Measurements from ENCODE around the gene STRAP.

The STRAP gene

DNA sequence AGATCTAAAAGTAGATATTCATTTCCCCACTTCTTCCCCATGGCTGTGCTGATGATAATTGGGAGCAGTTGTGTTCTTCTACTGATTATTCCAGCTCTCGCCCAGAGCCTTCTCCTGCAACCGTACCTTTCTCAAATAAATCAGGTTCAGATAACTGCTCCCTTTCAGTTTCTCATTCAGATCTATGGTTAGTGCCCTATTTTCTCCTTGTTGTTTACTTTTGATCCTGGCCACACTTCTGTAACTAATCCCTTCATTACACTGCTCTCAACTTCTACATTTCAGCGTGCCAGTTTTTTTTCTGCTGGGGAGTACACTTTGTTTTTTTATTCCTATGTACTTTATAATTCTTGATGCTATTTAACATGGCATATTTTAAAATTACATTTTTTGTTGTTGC lies 2.8 kb upstream of the STRAP start:
- TF ChIP-seq, protein P1, sequence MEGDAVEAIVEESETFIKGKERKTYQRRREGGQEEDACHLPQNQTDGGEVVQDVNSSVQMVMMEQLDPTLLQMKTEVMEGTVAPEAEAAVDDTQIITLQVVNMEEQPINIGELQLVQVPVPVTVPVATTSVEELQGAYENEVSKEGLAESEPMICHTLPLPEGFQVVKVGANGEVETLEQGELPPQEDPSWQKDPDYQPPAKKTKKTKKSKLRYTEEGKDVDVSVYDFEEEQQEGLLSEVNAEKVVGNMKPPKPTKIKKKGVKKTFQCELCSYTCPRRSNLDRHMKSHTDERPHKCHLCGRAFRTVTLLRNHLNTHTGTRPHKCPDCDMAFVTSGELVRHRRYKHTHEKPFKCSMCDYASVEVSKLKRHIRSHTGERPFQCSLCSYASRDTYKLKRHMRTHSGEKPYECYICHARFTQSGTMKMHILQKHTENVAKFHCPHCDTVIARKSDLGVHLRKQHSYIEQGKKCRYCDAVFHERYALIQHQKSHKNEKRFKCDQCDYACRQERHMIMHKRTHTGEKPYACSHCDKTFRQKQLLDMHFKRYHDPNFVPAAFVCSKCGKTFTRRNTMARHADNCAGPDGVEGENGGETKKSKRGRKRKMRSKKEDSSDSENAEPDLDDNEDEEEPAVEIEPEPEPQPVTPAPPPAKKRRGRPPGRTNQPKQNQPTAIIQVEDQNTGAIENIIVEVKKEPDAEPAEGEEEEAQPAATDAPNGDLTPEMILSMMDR (IDR thresholded peaks at IDR 0.05; ENCODE audit: borderline replicate concordance, control extremely low read depth, extremely low read depth, insufficient read depth, missing control alignments) = no peak
- no peak for DNase-seq (ENCODE audit: low spot score)
- in situ Hi-C loops (cut with MboI; ENCODE audit: low sequenced_read_pairs, unreplicated experiment) = no loop called here

DNA sequence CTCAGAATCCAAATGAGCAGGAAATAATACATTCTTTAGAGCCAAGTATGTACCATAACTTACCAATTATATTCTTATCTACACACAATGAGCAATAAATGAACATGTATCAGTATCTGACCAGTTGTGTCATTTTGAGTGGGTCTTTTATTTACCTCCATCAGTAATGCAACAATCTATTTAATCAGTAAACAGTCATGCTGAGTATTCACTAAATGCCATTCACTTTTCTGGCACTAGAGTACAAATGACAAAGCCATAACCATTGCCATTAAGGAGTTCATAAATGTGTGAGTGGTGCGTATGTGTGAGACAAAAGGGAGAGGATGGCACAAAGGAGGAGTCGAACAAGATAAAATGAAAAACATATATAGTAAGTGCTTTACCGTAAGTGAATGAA lies 1.5 kb upstream of the STRAP start:
- no peak for DNase-seq (ENCODE audit: low spot score)
- TF ChIP-seq, protein P1 (IDR thresholded peaks at IDR 0.05; ENCODE audit: borderline replicate concordance, control extremely low read depth, extremely low read depth, insufficient read depth, missing control alignments) = no peak
- in situ Hi-C loops (cut with MboI; ENCODE audit: low sequenced_read_pairs, unreplicated experiment) = no loop called here

DNA sequence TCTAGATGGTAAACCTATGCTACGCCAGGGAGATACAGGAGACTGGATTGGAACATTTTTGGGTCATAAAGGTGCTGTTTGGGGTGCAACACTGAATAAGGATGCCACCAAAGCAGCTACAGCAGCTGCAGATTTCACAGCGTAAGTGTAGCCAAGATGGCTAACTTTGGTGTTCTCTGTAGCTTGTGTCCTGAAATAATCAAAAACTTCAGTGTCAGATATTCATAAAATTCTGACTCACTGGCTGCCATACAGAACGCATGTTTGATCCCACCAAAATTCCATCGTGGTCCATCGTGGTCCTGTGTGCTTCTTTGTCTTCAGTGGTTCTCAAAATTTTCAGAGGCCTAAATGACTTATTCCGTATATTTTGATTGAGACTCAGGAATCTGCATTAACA lies 1.3 kb downstream of the STRAP start:
- in situ Hi-C loops (cut with MboI; ENCODE audit: low sequenced_read_pairs, unreplicated experiment) = no loop called here
- TF ChIP-seq, protein P1 (IDR thresholded peaks at IDR 0.05; ENCODE audit: borderline replicate concordance, control extremely low read depth, extremely low read depth, insufficient read depth, missing control alignments) = no peak
- DNase-seq (ENCODE audit: low spot score) = no peak

DNA sequence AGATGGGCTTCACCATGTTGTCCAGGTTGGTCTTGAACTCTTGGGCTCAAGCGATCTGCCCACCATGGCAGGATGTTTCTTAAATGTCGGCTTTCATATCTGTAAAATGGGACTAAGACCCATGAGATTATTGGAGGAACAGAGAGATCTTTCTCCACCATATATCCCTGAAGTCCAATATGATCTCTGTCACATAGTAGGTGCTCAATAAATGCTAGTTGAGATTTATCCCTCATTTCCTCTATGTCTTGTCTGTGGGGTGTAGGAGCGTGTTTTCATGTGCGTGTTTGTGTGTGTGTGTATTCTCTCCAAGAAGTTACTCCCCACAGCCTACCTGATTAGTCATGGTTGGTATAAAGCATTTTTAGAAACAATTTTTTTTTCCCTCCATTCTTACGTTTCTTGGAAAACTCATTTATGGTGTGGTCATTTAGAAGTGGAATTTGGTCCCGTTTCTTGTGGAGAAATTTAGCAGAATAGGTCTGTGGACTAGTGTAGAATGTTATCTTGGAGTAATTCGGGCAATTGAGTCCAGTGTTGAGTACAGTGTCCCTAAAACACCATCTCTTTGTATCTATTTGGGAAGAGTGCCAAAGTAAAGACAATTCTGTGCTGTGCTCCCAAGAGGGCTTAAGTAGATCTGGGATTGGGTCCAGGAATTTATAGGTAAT lies 4.3 kb downstream of the STRAP start:
- TF ChIP-seq, protein P1 (IDR thresholded peaks at IDR 0.05; ENCODE audit: borderline replicate concordance, control extremely low read depth, extremely low read depth, insufficient read depth, missing control alignments) = no peak
- in situ Hi-C loops (cut with MboI; ENCODE audit: low sequenced_read_pairs, unreplicated experiment) = no loop called here
- no peak for DNase-seq (ENCODE audit: low spot score)

DNA sequence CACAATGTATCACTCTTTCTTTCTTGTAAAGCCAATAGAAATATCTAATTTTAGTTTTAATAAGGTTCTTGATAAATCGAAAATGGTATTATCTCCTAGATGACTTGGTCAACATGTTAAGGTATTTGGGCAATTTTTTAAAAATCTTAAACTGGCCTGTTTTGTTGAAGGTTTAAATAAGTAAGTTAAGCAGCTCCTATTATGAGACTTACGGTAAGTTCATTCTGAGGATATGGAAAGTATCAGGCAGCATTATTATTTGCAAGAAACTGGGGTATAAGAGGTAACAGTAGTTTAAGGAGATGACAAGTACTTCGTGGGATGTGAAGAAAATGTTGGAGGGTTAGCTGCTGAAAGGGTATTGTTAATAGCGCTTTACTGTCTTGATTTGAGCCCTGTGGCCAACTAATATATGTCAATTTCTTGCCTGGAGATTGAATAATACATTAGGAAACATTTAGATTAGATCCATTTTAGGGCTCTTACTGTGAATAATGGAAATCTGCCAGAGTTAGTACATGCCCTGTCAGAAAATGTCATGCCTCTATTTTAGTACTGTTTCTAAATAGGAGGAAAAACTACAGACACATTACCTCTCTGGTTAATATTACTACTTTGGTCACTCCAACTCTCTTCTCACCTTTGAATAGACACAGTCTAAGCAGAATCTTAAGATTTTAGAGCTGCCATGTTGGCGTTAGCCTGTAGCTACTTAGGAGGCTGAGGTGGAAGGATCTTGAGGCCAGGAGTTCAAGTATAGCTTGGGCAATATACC lies 5.0 kb downstream of the STRAP start:
- in situ Hi-C loops (cut with MboI; ENCODE audit: low sequenced_read_pairs, unreplicated experiment) = no loop called here
- TF ChIP-seq, protein P1 (IDR thresholded peaks at IDR 0.05; ENCODE audit: borderline replicate concordance, control extremely low read depth, extremely low read depth, insufficient read depth, missing control alignments) = no peak
- DNase-seq (ENCODE audit: low spot score) = no peak

DNA sequence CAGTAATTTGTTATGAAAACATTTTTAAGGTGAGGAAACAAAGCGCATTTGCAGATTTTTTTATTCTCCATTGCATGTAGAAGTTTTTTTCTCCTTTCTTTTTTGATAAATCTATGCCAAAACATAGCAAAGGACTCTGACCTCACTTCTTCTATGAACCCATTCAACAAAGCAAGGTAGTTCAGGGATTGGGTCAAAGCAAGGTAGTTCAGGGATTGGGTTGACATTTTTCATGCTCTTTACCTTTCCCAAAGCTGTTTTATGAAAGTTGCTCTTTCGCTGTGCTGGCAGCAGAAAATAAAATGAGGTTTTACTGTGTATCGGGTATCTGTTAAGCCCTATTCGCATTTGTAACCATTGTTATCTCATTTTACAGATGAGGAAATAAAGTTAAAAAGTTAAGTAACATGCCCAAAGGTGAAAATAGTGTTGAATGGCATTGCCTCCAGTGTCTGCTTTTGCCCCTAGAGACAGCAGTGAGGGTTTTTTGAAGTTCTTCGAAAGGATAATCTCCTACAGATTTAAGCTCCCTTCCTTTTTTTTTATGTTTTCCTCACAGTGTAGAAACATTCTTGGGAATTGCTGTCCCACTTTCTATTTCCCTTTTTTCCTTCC lies 10.6 kb downstream of the STRAP start:
- in situ Hi-C loops (cut with MboI; ENCODE audit: low sequenced_read_pairs, unreplicated experiment) = no loop called here

More for the DNA sequence above, 10.6 kb downstream of the STRAP start:
- TF ChIP-seq, protein P1 (IDR thresholded peaks at IDR 0.05; ENCODE audit: borderline replicate concordance, control extremely low read depth, extremely low read depth, insufficient read depth, missing control alignments) = no peak
- no peak for DNase-seq (ENCODE audit: low spot score)
